ENCODE measurements around the gene E2F4.

Gene E2F4

GRCh38 chr16:67201411-67202345 is 9.7 kb downstream of the E2F4 start:
- Histone ChIP-seq H3K36me3 (ENCODE audit: control insufficient read depth, insufficient read depth, low read length) (peaks cover 9% of the 10 kb centered on the region), H3K4me3 (ENCODE audit: insufficient read depth, low read depth, low read length) (no peak overlapping the region), H3K4me1 (ENCODE audit: control insufficient read depth, insufficient read depth, low read length) (peaks cover 4% of the 10 kb centered on the region), H3K9me3 (ENCODE audit: control insufficient read depth, low read length) (no peaks in the 10 kb centered on the region), H3K27me3 (ENCODE audit: control insufficient read depth, insufficient read depth, low read length, poor library complexity, severe bottlenecking) (no peaks in the 10 kb centered on the region), H3K27ac (ENCODE audit: insufficient read depth, low read depth, low read length, poor library complexity, severe bottlenecking) (no peak overlapping the region)
- WGBS, 2 experiments, result 96 to 97% methylated on average over 40 of the region's 40 CpGs

GRCh38 chr16:67202426-67202825 is 10.5 kb downstream of the E2F4 start:
- H3K9me3 ChIP-seq (ENCODE audit: control insufficient read depth, low read length), result no peaks in the 10 kb centered on the region
- H3K4me1 ChIP-seq (ENCODE audit: control insufficient read depth, insufficient read depth, low read length), result peaks cover 12% of the 10 kb centered on the region
- no peak overlapping the region for H3K27ac ChIP-seq (ENCODE audit: insufficient read depth, low read depth, low read length, poor library complexity, severe bottlenecking)
- no peak overlapping the region for H3K4me3 ChIP-seq (ENCODE audit: insufficient read depth, low read depth, low read length)
- peaks cover 2% of the 10 kb centered on the region for H3K36me3 ChIP-seq (ENCODE audit: control insufficient read depth, insufficient read depth, low read length)
- WGBS, 2 experiments, result 95 to 96% methylated on average over 12 of the region's 12 CpGs
- H3K27me3 ChIP-seq (ENCODE audit: control insufficient read depth, insufficient read depth, low read length, poor library complexity, severe bottlenecking), result no peaks in the 10 kb centered on the region

GRCh38 chr16:67202956-67203493 is 11.1 kb downstream of the E2F4 start:
- Histone ChIP-seq H3K9me3 (ENCODE audit: control insufficient read depth, low read length) (no peaks in the 10 kb centered on the region), H3K4me3 (ENCODE audit: insufficient read depth, low read depth, low read length) (no peak overlapping the region), H3K36me3 (ENCODE audit: control insufficient read depth, insufficient read depth, low read length) (no peaks in the 10 kb centered on the region), H3K27ac (ENCODE audit: insufficient read depth, low read depth, low read length, poor library complexity, severe bottlenecking) (no peak overlapping the region), H3K4me1 (ENCODE audit: control insufficient read depth, insufficient read depth, low read length) (peaks cover 15% of the 10 kb centered on the region), H3K27me3 (ENCODE audit: control insufficient read depth, insufficient read depth, low read length, poor library complexity, severe bottlenecking) (no peaks in the 10 kb centered on the region)
- WGBS, 2 experiments, result 95 to 96% methylated on average over 23 of the region's 23 CpGs

- WGBS, 2 experiments, result 93 to 94% methylated on average over 4 of the region's 4 CpGs
- no peak overlapping the region for H3K27ac ChIP-seq (ENCODE audit: insufficient read depth, low read depth, low read length, poor library complexity, severe bottlenecking)
- H3K27me3 ChIP-seq (ENCODE audit: control insufficient read depth, insufficient read depth, low read length, poor library complexity, severe bottlenecking), result no peaks in the 10 kb centered on the region
- no peaks in the 10 kb centered on the region for H3K36me3 ChIP-seq (ENCODE audit: control insufficient read depth, insufficient read depth, low read length)
- H3K4me1 ChIP-seq (ENCODE audit: control insufficient read depth, insufficient read depth, low read length), result peaks cover 15% of the 10 kb centered on the region
- H3K4me3 ChIP-seq (ENCODE audit: insufficient read depth, low read depth, low read length), result no peak overlapping the region
- no peaks in the 10 kb centered on the region for H3K9me3 ChIP-seq (ENCODE audit: control insufficient read depth, low read length)
These were observed 12.1 kb downstream of the E2F4 start for GRCh38 chr16:67204076-67204475.

GRCh38 chr16:67206129-67206837 is 14.3 kb downstream of the E2F4 start:
- Histone ChIP-seq H3K4me1 (ENCODE audit: control insufficient read depth, insufficient read depth, low read length) (peaks cover 15% of the 10 kb centered on the region), H3K27ac (ENCODE audit: insufficient read depth, low read depth, low read length, poor library complexity, severe bottlenecking) (no peak overlapping the region), H3K36me3 (ENCODE audit: control insufficient read depth, insufficient read depth, low read length) (no peaks in the 10 kb centered on the region), H3K9me3 (ENCODE audit: control insufficient read depth, low read length) (no peaks in the 10 kb centered on the region), H3K4me3 (ENCODE audit: insufficient read depth, low read depth, low read length) (no peak overlapping the region), H3K27me3 (ENCODE audit: control insufficient read depth, insufficient read depth, low read length, poor library complexity, severe bottlenecking) (no peaks in the 10 kb centered on the region)
- 80 to 86% methylated on average over 8 of the region's 8 CpGs for WGBS, 2 experiments

- Histone ChIP-seq H3K4me3 (ENCODE audit: insufficient read depth, low read depth, low read length) (no peak overlapping the region), H3K9me3 (ENCODE audit: control insufficient read depth, low read length) (no peaks in the 10 kb centered on the region), H3K4me1 (ENCODE audit: control insufficient read depth, insufficient read depth, low read length) (peaks cover 15% of the 10 kb centered on the region), H3K27me3 (ENCODE audit: control insufficient read depth, insufficient read depth, low read length, poor library complexity, severe bottlenecking) (no peaks in the 10 kb centered on the region), H3K27ac (ENCODE audit: insufficient read depth, low read depth, low read length, poor library complexity, severe bottlenecking) (no peak overlapping the region), H3K36me3 (ENCODE audit: control insufficient read depth, insufficient read depth, low read length) (no peaks in the 10 kb centered on the region)
- WGBS, 2 experiments, result 61 to 65% methylated on average over 3 of the region's 3 CpGs
These were observed 14.9 kb downstream of the E2F4 start for GRCh38 chr16:67206838-67207248.

GRCh38 chr16:67207249-67208091 is 15.5 kb downstream of the E2F4 start:
- H3K9me3 ChIP-seq (ENCODE audit: control insufficient read depth, low read length), result no peaks in the 10 kb centered on the region
- no peak overlapping the region for H3K27ac ChIP-seq (ENCODE audit: insufficient read depth, low read depth, low read length, poor library complexity, severe bottlenecking)
- no peaks in the 10 kb centered on the region for H3K27me3 ChIP-seq (ENCODE audit: control insufficient read depth, insufficient read depth, low read length, poor library complexity, severe bottlenecking)
- H3K4me1 ChIP-seq (ENCODE audit: control insufficient read depth, insufficient read depth, low read length), result peaks cover 15% of the 10 kb centered on the region
- H3K36me3 ChIP-seq (ENCODE audit: control insufficient read depth, insufficient read depth, low read length), result no peaks in the 10 kb centered on the region
- WGBS, 2 experiments, result 82% methylated on average over 21 of the region's 21 CpGs
- H3K4me3 ChIP-seq (ENCODE audit: insufficient read depth, low read depth, low read length), result no peak overlapping the region

- H3K27me3 ChIP-seq (ENCODE audit: control insufficient read depth, insufficient read depth, low read length, poor library complexity, severe bottlenecking), result no peaks in the 10 kb centered on the region
- H3K4me1 ChIP-seq (ENCODE audit: control insufficient read depth, insufficient read depth, low read length), result peaks cover 15% of the 10 kb centered on the region
- no peak overlapping the region for H3K4me3 ChIP-seq (ENCODE audit: insufficient read depth, low read depth, low read length)
- H3K36me3 ChIP-seq (ENCODE audit: control insufficient read depth, insufficient read depth, low read length), result no peaks in the 10 kb centered on the region
- no peak overlapping the region for H3K27ac ChIP-seq (ENCODE audit: insufficient read depth, low read depth, low read length, poor library complexity, severe bottlenecking)
- H3K9me3 ChIP-seq (ENCODE audit: control insufficient read depth, low read length), result no peaks in the 10 kb centered on the region
- 93 to 94% methylated on average over 11 of the region's 11 CpGs for WGBS, 2 experiments
These were observed 16.4 kb downstream of the E2F4 start for GRCh38 chr16:67208154-67208896.

- WGBS, 2 experiments, result 86% methylated on average over 8 of the region's 8 CpGs
These were observed 17.6 kb downstream of the E2F4 start for GRCh38 chr16:67209565-67209964.

More at GRCh38 chr16:67209565-67209964, 17.6 kb downstream of the E2F4 start:
- no peak overlapping the region for H3K4me3 ChIP-seq (ENCODE audit: insufficient read depth, low read depth, low read length)
- H3K4me1 ChIP-seq (ENCODE audit: control insufficient read depth, insufficient read depth, low read length), result peaks cover 15% of the 10 kb centered on the region
- no peaks in the 10 kb centered on the region for H3K27me3 ChIP-seq (ENCODE audit: control insufficient read depth, insufficient read depth, low read length, poor library complexity, severe bottlenecking)
- no peaks in the 10 kb centered on the region for H3K36me3 ChIP-seq (ENCODE audit: control insufficient read depth, insufficient read depth, low read length)
- no peaks in the 10 kb centered on the region for H3K9me3 ChIP-seq (ENCODE audit: control insufficient read depth, low read length)
- no peak overlapping the region for H3K27ac ChIP-seq (ENCODE audit: insufficient read depth, low read depth, low read length, poor library complexity, severe bottlenecking)

Measured in ectodermal cell (in vitro differentiated cells).